Embryonic facial prominence (tissue), 1 donor: ENCODE results near the gene CLTCL1.
"Not testable (repeated sequence)": the region's sequence is repeated elsewhere in the genome, so short reads cannot be mapped to it uniquely, and the experiment has no call there.

Experiments used
- DNase-seq: peaks from one replicate; pipeline ENCODE4 v3.0.0-alpha.2; 2016; ENCODE audit errors: extremely low spot score

CLTCL1 gene

GRCh38 chr22:19290400-19291217, 910 bp downstream of the CLTCL1 start:
- no peak for DNase-seq

DNA sequence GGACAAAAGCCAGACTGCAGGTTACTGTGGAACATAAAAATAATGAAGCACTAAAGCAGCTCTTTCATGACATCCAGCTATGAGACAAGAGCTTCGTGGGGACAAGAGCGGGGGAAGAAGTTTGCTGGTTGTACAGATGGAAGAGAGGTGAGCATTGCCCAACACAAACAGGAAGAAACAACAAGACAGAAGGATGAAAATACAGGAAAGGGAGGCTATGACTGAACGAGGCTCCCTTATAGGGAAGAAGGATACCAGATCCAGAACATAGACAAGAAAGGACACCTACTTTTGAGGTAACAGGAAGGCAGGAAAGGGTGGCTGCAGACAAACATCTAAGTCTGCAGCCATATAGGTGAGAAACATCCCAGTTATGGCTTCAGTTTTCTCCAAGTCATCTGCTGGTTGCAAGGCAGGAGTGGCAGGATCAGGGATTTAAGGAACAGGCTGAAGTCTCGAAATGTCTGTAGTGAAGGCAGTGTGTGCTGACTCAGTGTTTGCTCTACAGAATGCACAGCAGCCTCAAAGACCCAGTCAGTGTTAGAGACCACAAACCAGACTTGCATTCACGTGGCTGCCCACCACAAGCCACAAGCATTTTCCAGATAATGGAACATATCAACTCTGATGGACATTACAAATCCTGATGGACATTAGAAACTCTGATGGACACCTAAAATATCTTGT, 1.9 kb downstream of the CLTCL1 start:
- no peak for DNase-seq

DNA sequence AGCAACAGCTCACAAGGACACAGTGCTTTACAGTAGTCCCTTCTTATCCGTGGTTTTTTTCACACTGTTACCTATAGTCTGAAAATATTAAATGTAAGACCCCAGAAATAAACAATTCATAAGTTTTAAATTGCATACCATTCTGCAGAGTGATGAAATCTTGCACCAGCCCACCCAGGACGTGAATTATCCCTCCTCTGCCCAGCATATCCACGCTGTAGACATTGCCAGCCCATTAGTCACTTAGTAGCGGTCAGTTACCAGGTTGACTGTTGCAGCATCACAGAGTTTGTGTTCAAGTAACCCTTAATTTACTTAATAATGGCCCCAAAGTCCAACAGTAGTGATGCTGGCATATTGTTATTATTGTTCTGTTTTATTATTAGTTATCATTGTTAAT, 3.6 kb downstream of the CLTCL1 start:
- no peak for DNase-seq

- no peak for DNase-seq
Measured at GRCh38 chr22:19287076-19287707, 4.3 kb downstream of the CLTCL1 start.

DNA sequence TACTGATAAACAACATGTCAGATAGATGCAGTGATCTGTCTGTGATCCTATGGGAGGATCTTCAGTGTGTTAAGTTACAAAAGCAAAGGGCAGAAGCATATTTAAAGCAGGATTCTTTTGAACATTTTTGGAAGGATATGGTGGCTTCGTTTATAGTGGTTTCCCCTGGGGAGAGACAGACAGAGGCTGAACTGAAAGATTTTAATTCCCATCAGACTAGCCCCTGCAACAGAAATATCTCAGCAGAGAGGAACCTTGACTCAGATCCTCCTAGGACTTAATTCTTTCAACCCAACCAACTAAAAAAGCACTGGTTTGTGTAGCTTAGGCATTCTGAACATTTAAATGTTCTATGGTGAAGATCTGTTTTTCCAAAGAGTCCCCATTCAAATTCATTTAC, 5.7 kb downstream of the CLTCL1 start:
- no peak for DNase-seq

GRCh38 chr22:19279143-19279542, 12.4 kb downstream of the CLTCL1 start:
- DNase-seq, result not testable (repeated sequence)

DNA sequence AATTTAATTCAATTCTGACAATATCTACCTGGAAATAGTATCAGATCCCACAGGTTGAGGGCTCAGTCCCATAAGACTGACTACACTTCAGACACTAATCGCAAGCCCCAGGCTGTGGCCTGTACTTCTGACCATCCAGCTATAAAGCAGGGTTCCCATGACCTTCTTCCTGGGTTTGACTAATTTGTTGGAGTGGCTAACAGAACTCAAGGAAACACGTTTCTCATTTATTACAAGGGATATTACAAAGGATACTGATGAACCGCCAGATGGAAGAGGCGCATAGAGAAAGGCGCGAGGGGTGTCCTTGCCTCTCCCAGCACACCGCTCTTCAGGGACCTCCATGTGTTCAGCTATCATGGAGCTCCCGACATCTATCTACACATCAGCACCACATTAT, 13.7 kb downstream of the CLTCL1 start:
- no peak for DNase-seq

DNA sequence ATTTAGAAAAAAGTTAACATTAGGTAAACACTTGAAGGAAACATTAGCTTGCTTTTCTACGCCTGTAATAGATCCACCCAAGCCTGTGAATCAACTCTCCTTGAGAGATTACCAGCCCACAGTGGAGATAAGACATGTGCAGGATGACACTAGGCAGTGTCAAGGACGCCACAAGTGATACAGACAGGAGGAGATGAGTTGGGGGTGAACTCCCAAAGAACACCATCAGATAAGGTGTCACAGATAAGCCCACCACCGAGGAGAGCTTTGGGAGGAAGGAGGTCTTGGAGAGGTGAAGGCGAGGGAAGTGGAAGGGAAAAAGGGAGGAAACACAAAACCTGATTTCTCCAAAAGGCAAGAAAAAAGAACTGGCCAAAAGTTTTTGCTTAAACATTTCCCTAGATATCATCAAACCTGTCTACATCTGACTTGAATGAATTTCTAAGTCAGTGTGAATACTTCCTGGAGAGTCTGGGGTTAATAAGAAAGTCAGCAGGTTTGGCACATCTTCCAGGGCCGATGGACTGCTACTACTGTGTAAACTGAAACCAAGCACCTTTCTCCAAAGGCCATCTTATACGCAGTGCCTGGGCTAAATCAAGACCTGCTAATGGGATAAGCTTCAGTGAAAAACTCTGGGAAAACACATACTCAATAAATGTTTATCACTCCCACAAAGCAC, 15.5 kb downstream of the CLTCL1 start:
- no peak for DNase-seq

DNA sequence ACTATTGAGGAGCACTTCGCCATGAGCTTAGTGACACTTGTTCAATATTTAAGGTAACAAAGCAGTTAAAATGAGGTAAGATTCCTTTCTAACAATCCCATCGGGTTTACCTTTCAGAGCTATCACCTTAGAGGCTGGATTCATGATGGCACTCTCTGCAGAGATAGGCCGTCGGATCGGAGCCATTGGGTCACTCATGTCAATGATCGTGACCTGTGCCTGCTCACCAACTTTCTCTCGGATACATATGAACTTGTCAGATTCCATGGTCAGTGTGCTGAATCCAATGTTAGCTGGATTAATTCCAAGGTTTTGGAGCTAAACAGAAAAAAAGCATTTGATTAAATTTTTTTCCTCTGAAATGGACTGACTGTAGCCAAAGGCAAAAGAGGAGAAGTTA, 16.0 kb downstream of the CLTCL1 start:
- no peak for DNase-seq

GRCh38 chr22:19275104-19275503, 16.4 kb downstream of the CLTCL1 start:
- no peak for DNase-seq

DNA sequence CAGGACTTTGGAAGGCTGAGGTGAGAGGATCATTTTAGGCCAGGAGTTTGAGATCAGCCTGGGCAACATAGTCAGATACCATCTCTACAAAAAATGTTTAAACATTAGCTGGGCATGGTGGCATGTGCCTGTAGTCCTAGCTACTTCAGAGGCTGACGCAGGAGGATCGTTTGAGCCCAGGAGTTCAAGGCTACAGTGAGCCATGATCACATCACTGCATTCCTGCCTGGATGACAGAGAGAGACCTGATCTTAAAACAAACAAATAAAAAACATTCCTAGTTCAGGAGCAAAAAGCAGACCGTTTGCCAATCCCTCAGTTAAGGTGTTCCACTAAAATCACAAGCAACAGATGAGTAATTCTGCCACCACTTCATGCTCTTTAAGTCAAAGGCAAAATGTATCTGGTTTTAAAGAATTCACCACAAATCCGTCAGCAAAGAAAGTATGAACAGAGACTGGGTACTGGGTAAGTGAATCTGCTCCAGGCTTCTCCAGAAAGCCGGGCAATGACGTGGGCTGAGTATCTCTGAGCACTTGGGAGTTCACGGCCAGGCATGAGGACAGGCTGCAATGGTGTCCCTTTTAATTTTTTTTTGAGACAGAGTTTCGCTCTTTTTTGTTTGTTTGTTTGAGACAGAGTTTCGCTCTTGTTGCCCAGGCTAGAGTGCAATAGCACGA, 19.5 kb downstream of the CLTCL1 start:
- no peak for DNase-seq

DNA sequence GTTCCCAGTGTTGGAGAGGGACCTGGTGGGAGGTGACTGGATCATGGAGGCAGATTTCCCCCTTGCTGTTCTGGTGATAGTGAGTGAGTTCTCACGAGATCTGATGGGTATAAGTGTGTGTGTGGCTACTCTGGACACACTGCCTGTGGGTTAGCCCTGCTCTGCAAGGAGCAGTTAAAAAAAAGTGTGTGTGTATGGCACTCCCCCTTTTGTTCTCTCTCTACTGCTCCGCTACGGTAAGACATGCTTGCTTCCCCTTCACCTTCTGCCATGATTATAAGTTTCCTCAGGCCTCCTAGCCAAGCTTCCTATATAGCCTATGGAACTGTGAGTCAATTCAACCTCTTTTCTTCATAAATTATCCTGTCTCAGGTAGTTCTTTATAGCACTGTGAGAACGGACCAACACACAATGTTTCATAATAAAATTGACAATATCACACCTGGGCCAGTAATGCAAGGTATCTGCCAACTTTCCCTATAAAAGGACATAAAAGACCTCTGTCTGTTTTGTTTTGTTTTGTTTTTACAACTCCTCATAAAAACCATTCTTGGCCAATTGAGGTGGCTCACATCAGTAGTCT, 20.2 kb downstream of the CLTCL1 start:
- DNase-seq, result no peak

DNA sequence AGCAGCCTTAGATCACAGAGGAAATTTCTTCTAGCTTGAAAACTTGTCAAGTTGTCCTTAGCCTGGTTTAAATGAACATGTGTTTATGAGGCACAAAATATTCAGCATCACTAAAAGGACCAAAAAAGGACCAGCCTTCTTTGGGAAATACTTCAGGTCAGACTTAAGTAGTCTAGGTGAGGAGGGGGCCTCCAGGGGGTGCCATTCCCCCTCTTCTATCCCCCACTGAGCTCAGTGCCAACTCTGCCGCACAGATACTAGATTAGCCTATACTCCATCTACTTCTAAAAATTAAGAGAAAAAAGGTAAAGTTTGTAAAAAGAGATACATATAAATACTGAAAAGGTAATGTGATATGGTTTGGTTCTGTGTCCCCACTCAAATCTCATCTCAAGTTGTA, 20.6 kb downstream of the CLTCL1 start:
- DNase-seq, result no peak

- no peak for DNase-seq
Measured at GRCh38 chr22:19266547-19267086, 24.9 kb downstream of the CLTCL1 start.

DNA sequence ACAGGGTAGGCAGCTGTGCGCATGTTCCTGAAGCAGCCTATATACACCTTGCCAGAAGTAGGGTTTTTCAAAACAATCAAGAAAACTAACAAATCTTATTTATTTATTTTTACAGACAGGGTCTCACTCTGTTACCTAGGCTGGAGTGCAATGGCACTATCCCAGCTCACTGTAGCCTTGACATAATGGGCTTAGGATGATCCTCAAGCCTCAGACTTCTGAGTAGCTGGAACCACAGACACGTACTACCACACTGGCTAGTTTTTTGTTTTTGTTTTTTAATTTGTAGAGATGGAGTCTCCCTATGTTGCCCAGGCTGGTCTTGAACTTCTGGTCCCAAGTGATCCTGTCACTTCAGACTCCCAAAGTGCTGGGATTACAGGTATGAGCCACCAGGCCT, 25.7 kb downstream of the CLTCL1 start:
- DNase-seq, result no peak

DNA sequence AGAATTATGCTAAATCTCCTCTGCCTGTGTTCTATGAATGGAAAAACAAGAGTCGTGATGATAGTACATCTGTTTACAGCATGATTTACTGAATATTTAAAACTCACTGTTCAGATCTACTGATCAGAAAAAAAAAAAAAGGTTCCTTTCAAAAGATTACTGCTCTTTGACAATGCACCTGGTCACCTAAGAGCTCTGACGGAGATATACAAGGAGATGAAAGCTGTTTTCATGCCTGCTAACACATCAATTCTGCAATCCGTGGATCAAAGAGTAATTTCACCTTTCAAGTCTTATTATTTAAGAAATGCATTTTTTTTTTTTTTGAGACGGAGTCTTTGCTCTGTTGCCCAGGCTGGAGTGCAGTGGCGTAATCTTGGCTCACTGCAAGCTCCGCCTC, 30.7 kb downstream of the CLTCL1 start:
- no peak for DNase-seq

DNA sequence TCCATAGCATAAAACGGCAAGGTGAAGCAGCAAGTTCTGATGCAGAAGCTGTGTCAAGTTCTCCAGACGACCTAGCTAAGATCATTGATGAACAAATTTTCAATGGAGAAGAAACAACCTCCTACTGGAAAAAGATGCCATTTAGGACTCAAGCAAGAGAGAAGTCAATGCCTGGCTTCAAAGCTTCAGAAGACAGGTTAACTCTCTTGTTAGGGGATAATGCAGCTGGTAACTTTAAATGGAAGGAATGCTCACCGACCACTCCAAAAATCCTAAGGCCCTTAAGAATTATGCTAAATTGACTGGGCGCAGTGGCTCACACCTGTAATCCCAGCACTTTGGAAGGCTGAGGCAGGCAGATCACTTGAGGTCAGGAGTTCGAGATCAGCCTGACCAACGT, 31.3 kb downstream of the CLTCL1 start:
- DNase-seq, result no peak

DNA sequence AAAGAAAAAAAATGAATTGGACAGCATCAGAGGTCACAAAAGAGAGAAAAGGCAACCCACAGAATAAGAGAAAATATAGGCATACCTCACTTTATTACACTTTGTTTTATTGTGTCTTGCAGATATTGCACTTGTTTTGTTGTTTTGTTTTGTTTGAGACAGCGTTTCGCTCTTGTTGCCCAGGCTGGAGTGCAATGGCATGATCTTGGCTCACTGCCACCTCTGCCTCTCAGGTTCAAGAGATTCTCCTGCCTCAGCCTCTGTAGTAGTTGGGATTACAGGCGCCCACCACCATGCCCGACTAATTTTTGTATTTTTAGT, 32.6 kb downstream of the CLTCL1 start:
- not testable (repeated sequence) for DNase-seq

GRCh38 chr22:19258371-19258770, 33.1 kb downstream of the CLTCL1 start:
- DNase-seq, result no peak

- DNase-seq, result not testable (repeated sequence)
Measured at GRCh38 chr22:19256362-19256761, 35.2 kb downstream of the CLTCL1 start.

DNA sequence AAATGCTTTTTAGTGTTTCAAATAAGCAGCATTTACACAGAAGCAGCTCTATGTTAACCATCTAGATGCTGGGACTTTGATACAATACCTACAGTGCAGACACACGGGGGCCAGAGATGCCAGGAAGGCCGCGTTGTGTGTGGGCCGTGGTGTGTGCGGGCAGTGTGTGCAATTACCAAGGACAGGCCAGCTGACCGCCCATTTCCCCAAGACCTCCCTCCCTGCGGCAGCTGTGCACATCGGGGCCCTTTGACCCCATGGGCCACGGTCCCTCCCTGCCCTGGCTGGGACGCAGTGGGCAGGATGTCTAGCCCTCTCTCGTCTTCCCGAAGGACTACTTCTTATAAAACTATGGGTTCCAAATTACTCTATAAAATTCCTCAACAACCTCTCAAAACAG, 38.4 kb downstream of the CLTCL1 start:
- no peak for DNase-seq
